HG03457 (cell line): ENCODE data around the gene TTF2.
"Not testable (repeated sequence)": the region's sequence is repeated elsewhere in the genome, so short reads cannot be mapped to it uniquely, and the experiment has no call there.

Experiments
- ATAC-seq: cut with Tn5 transposase; IDR thresholded peaks from one replicate; pipeline ENCODE4 v1.9.1; 2021; ENCODE audit warnings: moderate number of reproducible peaks; ENCODE audit not compliant: unreplicated experiment

The TTF2 gene

GRCh38 chr1:117147856-117148588, 87.9 kb downstream of the TTF2 start:
- ATAC-seq = no peak

DNA sequence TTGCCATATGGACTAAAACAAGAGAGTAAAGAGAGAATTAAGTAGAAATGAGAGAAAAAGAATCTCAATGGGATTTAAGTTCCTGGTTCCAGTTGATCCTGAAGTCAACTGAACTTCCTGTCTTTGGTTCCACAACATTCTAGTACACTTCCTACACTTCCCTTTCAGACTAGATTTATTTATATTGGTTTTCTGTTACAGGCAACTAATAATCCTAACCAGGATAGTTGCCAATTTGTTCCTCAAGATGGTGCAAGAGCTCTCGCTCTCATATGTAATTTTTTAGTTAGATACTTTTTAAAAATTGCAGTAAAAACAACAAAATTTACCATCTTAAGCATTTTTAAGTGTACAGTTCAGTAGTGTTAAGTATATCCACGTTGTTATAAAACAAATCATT, 90.2 kb downstream of the TTF2 start:
- ATAC-seq = no peak

DNA sequence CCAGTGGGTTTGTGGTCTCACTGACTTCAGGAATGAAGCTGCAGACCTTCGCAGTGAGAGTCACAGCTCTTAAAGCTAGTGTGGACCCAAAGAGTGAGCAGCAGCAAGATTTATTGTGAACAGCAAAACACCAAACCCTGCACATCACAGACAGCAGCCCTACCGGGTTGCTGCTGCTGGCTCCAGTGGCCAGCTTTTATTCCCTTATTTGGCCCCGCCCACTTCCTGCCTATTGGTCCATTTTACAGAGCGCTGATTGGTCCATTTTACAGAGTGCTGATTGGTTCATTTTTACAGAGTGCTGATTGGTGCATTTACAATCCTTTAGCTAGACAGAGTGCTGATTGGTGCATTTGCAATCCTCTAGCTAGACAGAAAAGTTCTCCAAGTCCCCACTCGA, 91.2 kb downstream of the TTF2 start:
- ATAC-seq = not testable (repeated sequence)
